Natural killer cell (primary cell): ENCODE results near the gene USP19. TPM values are rescaled to one million over a fixed set of nuclear protein-coding genes. Genes with fewer than 3 reads are reported as not detected.

Experiments used
- ATAC-seq, 3 donors: fragments of 150-1000 bp in 2 of 3; fragments of 200-7000 bp in 1 of 3; cut with Tn5 transposase; 1 replicate in 1 of 3; 2 replicates in 2 of 3; pipeline ENCODE4 v1.10.0; 2021; ENCODE audit warnings: mild to moderate bottlenecking in 2 of 3, moderate library complexity in 2 of 3
- DNase-seq, 2 donors: peaks; one replicate each; pipeline versions ENCODE4 v3.0.0 to v3.0.0-alpha.2; 2013 to 2021; ENCODE audit warnings: mixed read lengths in 1 of 2
- H3K27ac ChIP-seq: one replicate; pipeline ENCODE4 v1.5.1; 2013; ENCODE audit warnings: mild to moderate bottlenecking, low read length
- H3K27me3 ChIP-seq: one replicate; pipeline ENCODE4 v1.6.1; 2013; ENCODE audit warnings: low read length; ENCODE audit not compliant: control insufficient read depth, insufficient read depth
- H3K36me3 ChIP-seq: one replicate; pipeline ENCODE4 v1.6.1; 2013; ENCODE audit warnings: low read length; ENCODE audit not compliant: control insufficient read depth, insufficient read depth
- H3K4me1 ChIP-seq: one replicate; pipeline ENCODE4 v1.6.1; 2013; ENCODE audit warnings: low read length; ENCODE audit not compliant: control insufficient read depth, insufficient read depth
- H3K4me3 ChIP-seq: one replicate; pipeline ENCODE4 v1.5.1; 2013; ENCODE audit warnings: low read length
- H3K9me3 ChIP-seq: one replicate; pipeline ENCODE4 v1.6.1; 2013; ENCODE audit warnings: low read length; ENCODE audit not compliant: control insufficient read depth, insufficient read depth
- H3K27ac Mint-ChIP-seq, 2 donors: one replicate each; pipeline ENCODE4 v1.8.0; 2022; ENCODE audit warnings: mild to moderate bottlenecking in 2 of 2, mixed read lengths in 2 of 2, moderate library complexity in 1 of 2
- H3K27me3 Mint-ChIP-seq, 2 donors: one replicate each; pipeline ENCODE4 v1.8.0; 2022; ENCODE audit warnings: low read depth in 2 of 2, mixed read lengths in 2 of 2
- H3K36me3 Mint-ChIP-seq: one replicate; pipeline ENCODE4 v1.8.0; 2022; ENCODE audit warnings: mixed read lengths
- H3K4me1 Mint-ChIP-seq, 2 donors: one replicate each; pipeline ENCODE4 v1.8.0; 2022; ENCODE audit warnings: mixed read lengths in 2 of 2
- H3K4me3 Mint-ChIP-seq: one replicate; pipeline ENCODE4 v1.8.0; 2022; ENCODE audit warnings: mild to moderate bottlenecking, moderate library complexity, mixed read lengths
- H3K9me3 Mint-ChIP-seq, 2 donors: one replicate each; pipeline ENCODE4 v1.8.0; 2022; ENCODE audit warnings: mixed read lengths in 2 of 2
- CTCF ChIP-seq: fragments of 200-600 bp; IDR thresholded peaks from one replicate; pipeline ENCODE4 v1.8.0; 2022; ENCODE audit warnings: antibody characterized with exemption
- WGBS: methylation state at CpG from one replicate; pipeline ENCODE4 v1.1.7; 2013; ENCODE audit warnings: missing lambda C conversion rate; ENCODE audit not compliant: insufficient coverage; 5-methylcytosine and 5-hydroxymethylcytosine counted together
- intact Hi-C: fragments of 100-400 bp; cut with micrococcal nuclease; formaldehyde crosslinking; loops from one replicate; pipeline ENCODE4 v1.14.2; 2022
- total RNA-seq, 4 donors: library from RNA; stranded (reverse); fragments of 120-200 nt in 1 of 4; gene quantifications; one replicate each; pipeline versions ENCODE4 v1.2.3 to v1.2.4, GENCODE V29; 2013 to 2022

Gene USP19
- total RNA-seq, 3 donors from 2014 or later (not counting 1 experiment from before 2014, with no cell fraction given): 68.6 to 71.5 (median 68.6) TPM

- no peaks in the 10 kb centered on the region for H3K9me3 Mint-ChIP-seq
- no peak overlapping the region for H3K27ac ChIP-seq
- intact Hi-C loops: no loop called here
- ATAC-seq: no peak
- H3K4me1 Mint-ChIP-seq: peaks cover 5 to 12% of the 10 kb centered on the region in 2 donors
- no peak for DNase-seq
- H3K9me3 ChIP-seq: no peaks in the 10 kb centered on the region
- peak overlapping the region in 1 of 2 donors; percentile 87 for H3K27ac Mint-ChIP-seq
- peaks cover 41% of the 10 kb centered on the region for H3K36me3 ChIP-seq
- H3K4me1 ChIP-seq: peaks cover 24% of the 10 kb centered on the region
- WGBS: 97% methylated on average over 10 of the region's 10 CpGs
- peak overlapping the region; percentile 28 for H3K4me3 Mint-ChIP-seq
- H3K36me3 Mint-ChIP-seq: no peaks in the 10 kb centered on the region
- no peaks in the 10 kb centered on the region for H3K27me3 ChIP-seq
- no peak for TF ChIP-seq CTCF
- H3K4me3 ChIP-seq: no peak overlapping the region
- H3K27me3 Mint-ChIP-seq: no peaks in the 10 kb centered on the region
Observed at GRCh38 chr3:49119036-49119435, 1.6 kb downstream of the USP19 start.

GRCh38 chr3:49112262-49112661, 8.4 kb downstream of the USP19 start:
- DNase-seq (no peak), ATAC-seq (no peak)
- Mint-ChIP-seq H3K27ac (no peak overlapping the region), H3K9me3 (no peaks in the 10 kb centered on the region), H3K36me3 (no peaks in the 10 kb centered on the region), H3K4me3 (no peak overlapping the region), H3K27me3 (no peaks in the 10 kb centered on the region), H3K4me1 (peaks cover 0 to 5% of the 10 kb centered on the region in 2 donors)
- intact Hi-C loops: no loop called here
- peaks cover 81% of the 10 kb centered on the region for H3K36me3 ChIP-seq
- TF ChIP-seq CTCF: no peak
- H3K4me3 ChIP-seq: no peak overlapping the region
- 96% methylated on average over 14 of the region's 14 CpGs for WGBS
- H3K9me3 ChIP-seq: no peaks in the 10 kb centered on the region
- H3K27ac ChIP-seq: no peak overlapping the region
- no peaks in the 10 kb centered on the region for H3K27me3 ChIP-seq
- H3K4me1 ChIP-seq: no peaks in the 10 kb centered on the region

DNA sequence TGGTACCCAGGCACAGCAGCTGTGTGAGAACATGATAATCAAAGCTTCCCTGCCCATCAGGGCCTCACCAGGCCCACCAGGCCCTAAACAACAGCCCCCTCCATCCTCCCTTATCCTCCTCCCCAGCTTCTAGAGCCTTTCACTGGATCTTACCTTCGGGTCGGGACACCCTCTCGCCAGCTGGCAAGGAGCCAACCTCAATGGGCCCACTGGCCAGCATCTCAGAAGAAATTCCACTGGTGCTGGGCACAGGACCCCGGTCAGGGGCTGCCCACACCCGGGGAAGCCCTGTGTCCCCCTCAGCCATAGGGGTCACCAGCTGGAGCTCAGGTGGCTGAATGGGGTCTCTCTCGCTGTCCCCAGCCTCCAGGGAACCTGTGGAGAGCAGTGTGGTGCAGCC, 9.3 kb downstream of the USP19 start:
- Mint-ChIP-seq H3K4me3 (no peak overlapping the region), H3K27me3 (no peaks in the 10 kb centered on the region), H3K4me1 (peaks cover 0 to 5% of the 10 kb centered on the region in 2 donors), H3K36me3 (no peaks in the 10 kb centered on the region), H3K27ac (no peak overlapping the region), H3K9me3 (no peaks in the 10 kb centered on the region)
- Histone ChIP-seq H3K27ac (no peak overlapping the region), H3K36me3 (peaks cover 72% of the 10 kb centered on the region), H3K9me3 (no peaks in the 10 kb centered on the region), H3K4me1 (no peaks in the 10 kb centered on the region), H3K27me3 (no peaks in the 10 kb centered on the region), H3K4me3 (no peak overlapping the region)
- intact Hi-C loops: no loop called here
- ATAC-seq (no peak), DNase-seq (no peak)
- 97% methylated on average over 6 of the region's 6 CpGs for WGBS
- TF ChIP-seq CTCF: no peak

DNA sequence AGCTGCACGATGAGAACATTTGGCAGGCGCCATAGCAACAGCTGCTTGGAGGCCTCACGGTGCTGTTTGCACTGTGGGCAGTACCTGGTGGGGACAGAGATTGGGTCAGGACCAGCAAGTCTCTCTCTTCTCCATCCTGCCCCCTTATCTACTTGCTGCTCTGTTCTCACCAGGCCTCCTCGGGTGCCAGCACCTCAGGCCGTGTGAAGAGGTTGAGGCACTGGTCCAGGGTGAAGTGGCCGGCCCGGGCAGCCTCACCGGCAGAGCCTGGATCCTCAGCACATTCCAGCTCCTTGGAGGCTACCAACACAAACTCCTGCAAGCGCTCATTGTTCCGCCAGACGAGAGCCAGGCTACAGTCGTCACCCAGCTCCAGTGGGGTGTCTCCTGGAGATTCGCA, 9.8 kb downstream of the USP19 start:
- Histone ChIP-seq H3K4me3 (no peak overlapping the region), H3K4me1 (no peaks in the 10 kb centered on the region), H3K9me3 (no peaks in the 10 kb centered on the region), H3K27ac (no peak overlapping the region), H3K36me3 (peaks cover 66% of the 10 kb centered on the region), H3K27me3 (no peaks in the 10 kb centered on the region)
- Mint-ChIP-seq H3K27me3 (no peaks in the 10 kb centered on the region), H3K27ac (no peak overlapping the region), H3K4me1 (peaks cover 3 to 7% of the 10 kb centered on the region in 2 donors), H3K9me3 (no peaks in the 10 kb centered on the region), H3K4me3 (no peak overlapping the region), H3K36me3 (no peaks in the 10 kb centered on the region)
- 97% methylated on average over 13 of the region's 13 CpGs for WGBS
- DNase-seq: no peak
- no peak for TF ChIP-seq CTCF
- intact Hi-C loops: no loop called here
- ATAC-seq: no peak
